ENCODE measurements around the gene NANOGP8.

- no peak for TF ChIP-seq CTCF (IDR thresholded peaks at IDR 0.05; ENCODE audit: insufficient read depth, low read length)
- no peak for TF ChIP-seq POLR2AphosphoS5 (IDR thresholded peaks at IDR 0.05; ENCODE audit: low read depth)
- no peak for TF ChIP-seq GABPA (IDR thresholded peaks at IDR 0.05; ENCODE audit: low read depth)
- no peak for TF ChIP-seq REST (IDR thresholded peaks at IDR 0.05; ENCODE audit: insufficient replicate concordance, low read depth)
- no peak for TF ChIP-seq SPI1 (IDR thresholded peaks at IDR 0.05; ENCODE audit: borderline replicate concordance, low read depth)
These were observed 22.5 kb upstream of the NANOGP8 start for GRCh38 chr15:35107561-35107960.

All from HL-60 (cell line).